Kasumi-1 (cell line): ENCODE results near the gene IP6K2.
A peak's percentile ranks its signal among the peaks of the same experiment; 100 is the strongest.
"Not testable (repeated sequence)": the region's sequence is repeated elsewhere in the genome, so short reads cannot be mapped to it uniquely, and the experiment has no call there.

ENCODE experiments used
- DNase-seq, 2 experiments: peaks; one replicate each; lab custom pipeline; 2025; lab: John Stamatoyannopoulos, UW

The IP6K2 gene, protein sequence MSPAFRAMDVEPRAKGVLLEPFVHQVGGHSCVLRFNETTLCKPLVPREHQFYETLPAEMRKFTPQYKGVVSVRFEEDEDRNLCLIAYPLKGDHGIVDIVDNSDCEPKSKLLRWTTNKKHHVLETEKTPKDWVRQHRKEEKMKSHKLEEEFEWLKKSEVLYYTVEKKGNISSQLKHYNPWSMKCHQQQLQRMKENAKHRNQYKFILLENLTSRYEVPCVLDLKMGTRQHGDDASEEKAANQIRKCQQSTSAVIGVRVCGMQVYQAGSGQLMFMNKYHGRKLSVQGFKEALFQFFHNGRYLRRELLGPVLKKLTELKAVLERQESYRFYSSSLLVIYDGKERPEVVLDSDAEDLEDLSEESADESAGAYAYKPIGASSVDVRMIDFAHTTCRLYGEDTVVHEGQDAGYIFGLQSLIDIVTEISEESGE

DNA sequence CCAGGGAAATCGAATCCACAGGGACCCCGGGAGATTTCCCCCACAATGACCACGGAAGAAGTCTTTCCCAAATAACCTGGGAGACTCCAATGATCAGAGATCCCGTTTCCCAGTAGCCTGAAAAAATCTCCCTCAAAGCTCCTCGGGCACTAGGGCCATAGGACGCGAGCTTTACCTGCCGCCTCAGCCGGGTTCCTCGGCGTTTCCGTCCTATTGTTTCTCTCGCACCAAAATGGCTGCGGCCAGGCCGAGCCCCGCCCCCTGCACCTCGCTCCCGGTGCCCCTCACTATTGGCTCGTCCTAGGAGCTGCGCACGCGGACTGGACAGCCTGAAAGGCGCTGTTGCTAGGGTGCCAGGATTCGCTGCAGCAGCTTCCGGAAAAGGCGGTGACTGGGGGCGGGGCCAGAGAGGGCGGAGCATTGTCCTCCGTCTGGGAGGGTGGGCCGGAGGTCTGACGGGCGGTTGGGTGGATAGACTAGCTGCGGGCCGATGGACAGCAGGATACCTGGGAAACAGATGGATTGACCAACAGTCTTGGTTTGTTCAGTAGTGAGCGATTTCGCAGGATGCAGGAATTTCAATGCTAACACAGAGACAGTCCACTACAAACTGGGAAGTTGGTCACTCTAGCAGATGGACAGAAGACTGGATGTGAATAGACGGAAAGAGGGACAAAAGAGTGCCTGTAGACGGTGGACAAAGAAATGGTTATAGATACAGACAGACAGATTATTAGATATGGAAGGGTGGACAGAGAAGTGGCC, at the start of gene IP6K2:
IP6K2 (minus strand) TSS at position 240 of the 765 bp plus-strand sequence. CDS start 21,930 bp downstream, outside the sequence.
- DNase-seq: peak; percentile 96 to 98

DNA sequence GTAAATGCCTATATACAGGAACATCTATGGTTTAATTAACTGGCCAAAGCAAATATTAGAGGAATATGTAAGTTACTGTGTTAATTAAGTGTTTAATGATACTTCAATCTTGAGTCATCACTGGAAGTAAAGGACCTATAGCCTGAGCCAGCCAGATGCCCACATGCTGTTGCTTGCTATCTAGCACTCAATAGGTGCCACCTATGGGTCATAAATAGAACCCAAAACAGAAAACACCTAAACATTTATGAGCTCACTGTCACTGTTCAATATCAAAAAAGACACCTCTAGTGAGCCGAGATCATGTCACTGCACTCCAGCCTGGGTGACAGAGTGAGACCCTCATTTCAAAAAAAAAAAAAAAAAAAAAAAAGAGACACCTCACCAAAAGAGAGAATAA, 48.4 kb upstream of the IP6K2 start:
- peak in 1 of 2 experiments; percentile 14 for DNase-seq

DNA sequence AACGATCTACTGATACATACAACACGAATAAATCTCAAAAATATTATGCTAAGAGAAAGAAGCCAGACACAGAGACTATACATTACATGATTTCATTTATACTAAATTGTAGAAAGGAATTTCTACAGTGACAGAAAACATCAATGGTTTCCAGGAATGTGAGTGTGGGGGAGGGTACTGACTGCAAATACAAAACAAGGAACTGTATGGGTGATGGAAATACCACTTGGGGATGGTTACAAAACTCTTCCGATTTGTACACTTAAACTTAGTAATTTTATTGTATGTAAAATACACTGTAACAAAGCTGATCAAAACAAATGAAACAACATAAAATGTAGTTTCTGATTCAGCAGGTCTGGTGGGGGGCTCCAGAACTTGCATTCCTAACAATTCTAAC, 45.8 kb upstream of the IP6K2 start:
- no peak for DNase-seq

DNA sequence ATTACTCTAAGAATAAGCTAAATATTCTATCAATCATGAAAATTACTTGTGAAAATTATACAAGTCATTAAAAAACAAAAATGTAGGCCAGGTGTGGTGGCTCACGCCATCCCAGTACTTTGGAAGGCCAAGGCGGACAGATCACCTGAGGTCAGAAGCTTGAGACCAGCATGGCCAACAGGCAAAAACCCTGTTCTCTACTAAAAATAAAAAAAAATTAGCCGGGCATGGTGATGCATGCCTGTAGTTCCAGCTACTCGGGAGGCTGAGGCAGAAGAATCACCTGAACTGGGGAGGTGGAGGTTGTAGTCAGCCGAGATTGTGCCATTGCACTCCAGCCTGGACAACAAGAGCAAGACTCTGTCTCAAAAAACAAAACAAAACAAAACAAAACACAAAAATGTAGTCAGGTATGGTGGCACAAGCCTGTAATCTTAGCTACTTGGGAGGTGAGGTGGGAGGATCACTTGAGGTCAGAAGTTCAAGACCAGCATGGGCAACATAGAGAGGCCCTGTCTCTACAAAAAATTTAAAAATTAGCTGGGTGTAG, 43.0 kb upstream of the IP6K2 start:
- DNase-seq: not testable (repeated sequence)

DNA sequence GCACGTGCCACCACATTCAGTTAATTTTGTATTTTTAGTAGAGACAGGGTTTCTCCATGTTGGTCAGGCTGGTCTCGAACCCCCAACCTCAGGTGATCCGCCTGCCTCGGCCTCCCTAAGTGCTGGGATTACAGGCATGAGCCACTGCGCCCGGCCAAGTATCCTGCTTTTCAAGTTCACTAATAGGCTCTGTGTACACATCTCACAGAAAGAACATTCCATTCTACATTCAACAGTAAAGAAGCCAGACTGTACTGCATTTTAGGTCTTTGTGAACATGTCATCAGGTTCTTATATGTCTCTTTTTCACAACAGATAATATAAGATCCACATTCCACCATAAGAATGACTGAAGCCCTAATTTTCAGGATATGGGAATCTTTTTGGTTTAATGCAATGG, 42.5 kb upstream of the IP6K2 start:
- DNase-seq: not testable (repeated sequence)

DNA sequence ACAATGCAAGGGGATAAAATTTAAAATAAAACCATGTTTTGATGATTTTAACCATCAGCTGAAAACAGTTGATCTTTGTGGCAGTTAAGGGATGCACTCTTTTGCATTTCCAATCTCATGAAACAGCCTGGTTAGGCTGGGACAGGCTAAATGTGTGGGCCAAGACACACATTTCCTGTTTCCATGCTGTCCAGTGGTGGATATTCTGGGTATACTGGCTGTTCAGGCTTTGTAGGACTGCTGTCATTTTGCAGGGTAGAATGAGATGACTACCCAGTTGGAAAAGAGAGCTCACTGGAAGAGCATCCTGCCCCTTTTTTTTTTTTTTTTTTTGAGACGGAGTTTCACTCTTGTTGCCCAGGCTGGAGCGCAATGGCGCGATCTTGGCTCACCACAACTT, 42.0 kb upstream of the IP6K2 start:
- DNase-seq: no peak

DNA sequence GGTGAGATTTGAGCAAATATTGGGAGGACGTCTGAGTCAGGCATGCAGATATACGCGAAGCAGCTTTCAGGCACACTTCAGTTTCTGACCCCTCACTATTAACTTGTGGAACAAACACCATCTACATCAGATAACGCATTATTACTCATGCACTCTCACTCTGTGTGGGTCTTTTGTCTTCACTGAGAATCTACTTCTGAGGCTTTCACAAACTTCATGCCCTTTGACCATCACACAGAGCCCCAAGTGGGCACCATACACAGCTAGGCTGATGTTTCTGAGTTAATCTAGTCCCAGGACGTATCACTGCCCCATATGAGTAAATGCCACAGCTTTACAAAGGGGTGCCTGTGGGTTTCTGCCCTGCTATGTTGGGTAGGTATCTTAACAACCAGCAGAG, 39.6 kb upstream of the IP6K2 start:
- DNase-seq: no peak

DNA sequence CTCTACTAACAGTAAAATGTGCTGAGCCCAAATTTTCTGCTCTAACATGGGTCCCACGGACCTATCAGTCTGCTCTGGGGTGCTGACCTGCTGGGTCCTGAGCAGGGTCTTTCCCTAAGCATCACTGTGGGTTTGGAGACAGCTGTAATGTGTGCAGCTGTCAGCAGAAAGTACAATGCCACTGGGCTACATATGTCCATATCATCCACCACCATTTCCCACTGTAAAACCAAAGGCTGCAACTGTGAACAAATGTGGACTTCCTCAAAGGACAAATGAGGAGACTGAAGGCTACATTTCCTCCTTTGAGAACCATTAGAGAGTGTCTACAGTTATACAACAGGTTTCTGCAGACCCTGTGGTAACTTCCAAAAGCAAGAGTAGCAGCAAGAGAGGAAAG, 33.8 kb upstream of the IP6K2 start:
- peak in 1 of 2 experiments; percentile 13 for DNase-seq

DNA sequence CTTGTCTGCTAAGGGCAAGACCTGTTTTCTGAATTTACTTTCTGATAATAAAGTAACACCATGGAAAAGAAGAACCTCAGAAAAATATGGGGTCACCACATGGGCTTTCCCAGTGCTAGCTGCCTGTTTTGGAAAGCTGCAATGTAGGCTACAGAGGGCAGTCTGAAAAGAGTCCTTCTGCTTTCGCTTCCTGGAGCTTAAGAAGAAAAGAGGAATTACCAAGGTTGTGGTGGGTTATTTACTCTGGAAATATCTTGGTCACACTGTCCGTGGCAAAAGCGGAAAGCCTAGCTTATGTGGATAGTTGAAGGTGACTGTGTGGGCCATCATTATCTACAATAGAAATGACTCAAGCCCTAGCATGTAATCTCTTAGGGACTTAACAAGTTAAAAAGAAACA, 31.7 kb upstream of the IP6K2 start:
- no peak for DNase-seq

DNA sequence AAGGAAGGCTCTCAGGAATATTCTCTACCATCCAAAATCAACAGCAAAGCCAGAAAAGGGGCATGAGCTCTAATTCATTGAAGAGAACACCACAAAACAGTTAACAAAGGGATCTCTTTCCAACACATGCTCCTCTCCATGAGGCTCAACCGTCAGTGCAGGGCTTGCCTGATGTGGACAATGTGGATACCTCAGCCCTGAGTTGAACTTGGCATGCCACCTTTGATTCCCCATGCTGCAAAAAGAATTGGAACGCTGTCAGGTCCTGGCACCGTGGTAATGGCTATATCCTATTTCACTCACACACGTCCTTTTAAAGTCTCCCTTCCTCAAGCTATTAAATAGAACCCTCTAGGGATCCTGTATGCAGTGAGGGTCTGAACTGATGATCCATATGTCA, 30.7 kb upstream of the IP6K2 start:
- DNase-seq: no peak

DNA sequence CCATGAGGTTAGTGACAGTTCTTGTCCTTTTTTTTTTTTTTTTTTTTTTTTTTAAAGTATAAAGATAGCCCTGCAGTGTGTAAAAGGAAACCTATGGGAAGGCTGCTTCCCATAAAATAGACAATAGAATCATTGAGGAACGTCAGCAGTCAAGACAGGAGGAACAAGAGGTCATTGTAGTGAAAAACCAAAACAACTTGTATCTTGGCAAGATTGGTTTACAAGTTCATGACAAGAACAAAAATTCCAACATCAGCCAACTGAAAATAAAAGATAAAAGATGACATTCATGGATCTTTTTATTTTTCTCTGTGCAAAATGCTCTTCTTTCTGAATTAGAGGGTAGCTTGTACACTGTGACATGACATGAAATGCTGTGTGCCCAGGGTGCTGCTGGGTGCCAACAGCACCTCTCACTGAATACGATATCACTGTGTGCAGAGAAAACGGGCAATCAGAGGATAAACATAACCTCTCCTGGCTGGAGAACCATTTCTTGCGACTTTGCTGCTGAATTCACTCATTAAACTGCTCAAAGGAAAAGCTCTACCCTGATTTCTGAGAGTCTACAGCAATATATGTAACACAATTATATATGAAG, 30.1 kb upstream of the IP6K2 start:
- no peak for DNase-seq

DNA sequence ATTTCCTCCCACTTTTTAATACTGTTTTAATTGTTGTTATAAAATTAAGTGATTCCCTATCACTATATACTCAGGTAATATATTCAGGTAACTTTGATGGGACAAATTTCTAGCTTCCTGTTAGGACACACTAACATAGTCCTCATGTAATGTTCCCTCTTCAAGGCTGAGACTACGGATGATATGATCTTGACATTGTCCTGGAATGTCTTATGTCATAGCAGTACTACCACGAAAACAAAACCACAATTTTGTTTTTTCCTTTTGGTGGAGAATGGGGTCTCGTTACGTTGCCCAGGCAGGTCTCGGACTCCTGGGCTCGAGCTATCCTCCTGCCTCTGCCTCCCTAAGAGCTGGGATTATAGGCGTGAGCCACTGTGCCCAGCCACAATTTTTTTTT, 26.8 kb upstream of the IP6K2 start:
- DNase-seq: no peak

DNA sequence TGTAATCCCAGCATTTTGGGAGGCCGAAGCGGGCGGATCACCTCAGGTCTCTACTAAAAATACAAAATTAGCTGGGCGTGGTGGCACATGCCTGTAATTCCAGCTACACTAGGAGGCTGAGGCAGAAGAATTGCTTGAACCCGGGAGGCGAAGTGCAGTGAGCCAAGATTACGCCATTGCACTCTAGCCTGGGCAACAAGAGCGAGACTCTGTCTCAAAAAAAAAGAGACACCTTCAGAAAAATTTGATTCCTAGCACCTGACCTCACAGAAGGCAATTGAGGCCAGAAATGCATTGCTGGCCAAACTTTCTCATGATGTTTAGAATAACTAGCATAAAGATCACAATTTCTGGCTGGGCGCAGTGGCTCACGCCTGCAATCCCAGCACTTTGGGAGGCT, 24.2 kb upstream of the IP6K2 start:
- DNase-seq: not testable (repeated sequence)

DNA sequence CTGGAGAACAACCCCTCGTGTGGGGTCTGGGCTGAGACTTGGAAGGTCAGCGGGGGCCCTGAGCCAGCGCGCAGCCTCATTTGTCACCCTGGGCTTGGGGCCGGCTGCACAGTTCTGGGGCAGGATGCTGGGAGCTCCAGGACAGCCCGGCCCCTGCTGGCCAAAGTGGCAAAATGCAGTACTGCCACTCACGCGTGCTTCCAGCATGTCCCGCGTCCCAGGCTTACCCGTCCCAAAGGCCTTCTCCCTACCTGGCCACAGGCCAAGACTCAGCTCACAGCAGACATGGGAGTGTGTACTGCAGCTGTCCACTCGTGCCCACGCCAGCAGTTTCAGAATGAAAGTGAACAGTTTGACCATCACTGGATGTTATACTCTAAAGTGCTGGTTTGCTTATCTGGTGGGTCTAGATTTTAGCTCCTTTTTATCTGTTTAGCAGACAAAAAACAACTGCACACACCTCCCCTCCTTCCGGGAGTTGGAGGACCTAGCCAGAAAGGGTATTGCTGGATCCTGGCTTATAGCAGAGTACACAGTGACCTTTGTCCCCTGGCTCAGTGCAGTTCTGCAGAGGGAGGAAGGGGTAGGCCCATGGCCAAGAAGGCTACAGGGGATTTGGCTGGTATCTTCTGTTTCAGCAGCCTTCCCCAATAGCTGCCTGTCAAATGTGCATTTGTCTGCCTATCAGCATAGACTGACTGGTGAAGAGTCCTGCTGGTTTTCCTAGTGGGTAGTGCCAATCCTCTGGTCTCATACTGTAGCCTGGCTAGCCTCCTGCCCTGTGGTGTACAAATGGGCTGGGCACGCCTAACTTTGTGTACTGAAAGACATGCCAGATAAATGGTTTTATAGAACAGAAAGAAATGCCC, 23.2 kb upstream of the IP6K2 start:
- peak; percentile 60 to 66 for DNase-seq

DNA sequence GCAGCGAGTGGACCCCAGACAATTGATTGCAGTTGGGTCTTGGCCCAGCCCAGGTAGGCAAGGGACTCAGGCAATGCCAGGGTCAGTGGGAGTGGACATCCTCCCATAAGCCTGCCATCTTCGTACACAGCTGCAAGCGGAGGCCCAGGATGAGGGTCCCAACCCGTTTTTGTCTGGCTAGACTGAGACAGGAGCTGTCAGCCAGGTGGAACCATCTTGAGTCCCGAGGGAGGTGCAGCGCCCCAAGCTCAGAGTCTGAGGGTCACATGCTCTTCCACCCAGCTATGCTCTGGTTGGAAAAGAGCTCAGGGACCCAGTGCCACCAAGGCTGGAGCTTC, 22.6 kb upstream of the IP6K2 start:
- DNase-seq: no peak

DNA sequence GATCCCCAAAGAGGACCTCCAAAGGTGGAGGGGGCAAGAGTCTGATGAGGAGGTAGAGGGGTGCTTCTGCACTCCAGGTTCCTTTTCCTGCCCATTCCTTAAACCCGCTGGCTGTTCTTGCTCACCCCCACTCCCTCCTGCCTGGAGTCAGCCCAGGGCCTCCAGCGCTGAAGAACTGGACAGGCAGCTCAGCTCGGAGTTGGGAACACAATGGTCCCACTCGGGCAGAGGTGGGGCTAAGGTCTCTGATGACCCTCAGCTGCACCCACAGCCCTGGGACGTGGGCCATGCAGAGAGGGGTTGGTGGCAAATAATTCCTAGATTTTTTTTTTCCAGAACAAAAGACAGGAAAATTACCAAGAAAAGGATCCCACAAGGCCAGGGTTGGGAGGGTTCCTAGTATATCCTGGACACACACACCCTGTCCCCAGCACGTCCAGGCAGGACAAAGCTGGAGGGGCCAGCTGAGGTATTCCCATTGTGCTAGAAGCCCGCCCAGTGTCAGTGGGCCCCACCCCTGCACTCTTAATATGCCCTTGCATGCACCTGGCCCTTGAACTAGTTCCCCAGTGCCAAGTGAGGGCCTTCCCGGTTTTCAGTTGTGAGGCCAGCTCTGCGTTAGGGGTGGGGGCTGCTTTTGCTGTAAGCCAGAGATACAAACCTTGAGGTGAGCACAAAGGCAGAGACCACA, 22.1 kb upstream of the IP6K2 start:
- DNase-seq: no peak

DNA sequence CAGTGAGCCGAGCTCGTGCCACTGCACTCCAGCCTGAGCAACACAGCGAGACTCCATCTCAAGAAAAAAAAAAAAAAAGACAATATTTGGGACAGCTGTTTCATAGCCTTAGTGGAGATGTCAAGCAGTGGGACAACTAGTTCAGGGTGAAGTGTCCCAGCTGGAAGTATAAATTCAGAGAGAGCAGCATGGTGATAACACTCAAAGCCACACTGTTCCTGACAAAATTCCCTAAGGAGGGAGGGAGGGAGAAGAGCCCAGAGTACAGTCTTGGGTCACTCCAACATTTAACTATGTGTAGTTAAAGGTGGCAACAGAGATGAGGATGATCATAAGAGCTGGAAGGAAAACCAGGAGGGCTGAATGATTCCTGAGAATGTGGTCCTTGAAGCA, 21.1 kb upstream of the IP6K2 start:
- no peak for DNase-seq

DNA sequence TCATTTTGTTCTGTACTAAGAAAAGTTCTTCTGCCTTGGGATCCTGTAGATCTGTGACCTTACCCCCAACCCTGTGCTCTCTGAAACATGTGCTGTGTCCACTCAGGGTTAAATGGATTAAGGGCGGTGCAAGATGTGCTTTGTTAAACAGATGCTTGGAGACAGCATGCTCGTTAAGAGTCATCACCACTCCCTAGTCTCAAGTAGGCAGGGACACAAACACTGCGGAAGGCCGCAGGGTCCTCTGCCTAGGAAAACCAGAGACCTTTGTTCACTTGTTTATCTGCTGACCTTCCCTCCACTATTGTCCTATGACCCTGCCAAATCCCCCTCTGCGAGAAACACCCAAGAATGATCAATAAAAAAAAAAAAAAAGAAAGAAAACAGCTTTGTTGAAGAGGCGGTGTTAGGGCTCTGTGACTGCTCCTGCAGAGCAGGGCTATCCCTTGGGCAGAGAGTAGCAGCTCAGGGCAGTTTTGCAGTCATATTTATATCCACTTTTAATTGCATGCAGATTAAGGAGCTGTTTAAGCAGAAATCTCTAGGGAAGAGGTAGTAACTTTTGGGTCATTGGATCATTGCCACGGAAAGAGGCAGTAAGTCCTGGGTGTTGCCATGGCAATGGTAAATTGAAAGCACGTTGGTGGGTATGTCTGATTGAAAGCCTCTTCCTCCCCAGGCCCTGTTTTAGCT, 18.2 kb upstream of the IP6K2 start:
- peak in 1 of 2 experiments; percentile 4 for DNase-seq

DNA sequence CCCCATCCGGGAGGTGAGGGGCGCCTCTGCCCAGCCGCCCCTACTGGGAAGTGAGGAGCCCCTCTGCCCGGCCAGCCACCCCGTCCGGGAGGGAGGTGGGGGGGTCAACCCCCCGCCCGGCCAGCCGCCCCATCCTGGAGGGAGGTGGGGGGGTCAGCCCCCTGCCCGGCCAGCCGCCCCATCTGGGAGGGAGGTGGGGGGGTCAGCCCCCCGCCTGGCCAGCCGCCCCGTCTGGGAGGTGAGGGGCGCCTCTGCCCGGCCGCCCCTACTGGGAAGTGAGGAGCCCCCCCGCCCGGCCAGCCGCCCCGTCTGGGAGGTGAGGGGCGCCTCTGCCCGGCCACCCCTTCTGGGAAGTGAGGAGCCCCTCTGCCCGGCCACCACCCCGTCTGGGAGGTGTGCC, 17.5 kb upstream of the IP6K2 start:
- DNase-seq: not testable (repeated sequence)

DNA sequence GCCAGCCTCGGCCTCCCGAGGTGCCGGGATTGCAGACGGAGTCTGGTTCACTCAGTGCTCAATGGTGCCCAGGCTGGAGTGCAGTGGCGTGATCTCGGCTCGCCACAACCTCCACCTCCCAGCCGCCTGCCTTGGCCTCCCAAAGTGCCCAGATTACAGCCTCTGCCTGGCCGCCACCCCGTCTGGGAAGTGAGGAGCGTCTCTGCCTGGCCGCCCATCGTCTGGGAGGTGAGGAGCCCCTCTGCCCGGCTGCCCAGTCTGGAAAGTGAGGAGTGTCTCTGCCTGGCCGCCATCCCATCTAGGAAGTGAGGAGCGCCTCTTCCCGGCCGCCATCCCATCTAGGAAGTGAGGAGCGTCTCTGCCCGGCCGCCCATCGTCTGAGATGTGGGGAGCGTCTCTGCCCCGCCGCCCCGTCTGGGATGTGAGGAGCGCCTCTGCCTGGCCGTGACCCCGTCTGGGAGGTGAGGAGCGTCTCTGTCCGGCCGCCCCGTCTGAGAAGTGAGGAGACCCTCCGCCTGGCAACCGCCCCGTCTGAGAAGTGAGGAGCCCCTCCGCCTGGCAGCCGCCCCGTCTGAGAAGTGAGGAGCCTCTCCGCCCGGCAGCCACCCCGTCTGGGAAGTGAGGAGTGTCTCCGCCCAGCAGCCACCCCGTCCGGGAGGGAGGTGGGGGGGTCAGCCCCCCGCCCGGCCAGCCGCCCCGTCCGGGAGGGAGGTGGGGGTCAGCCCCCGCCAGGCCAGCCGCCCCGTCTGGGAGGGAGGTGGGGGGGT, 16.9 kb upstream of the IP6K2 start:
- DNase-seq: not testable (repeated sequence)
